Kidney epithelial cell (primary cell): ENCODE measurements around the gene DES. TPM values are rescaled to one million over a fixed set of nuclear protein-coding genes. Genes with fewer than 3 reads are reported as not detected.

Source experiments
- DNase-seq: peaks from one replicate; pipeline ENCODE4 v3.0.0-alpha.2; 2010; ENCODE audit warnings: low read depth
- H3K27me3 ChIP-seq: 2 replicates; pipeline ENCODE4 v1.6.0; 2011; ENCODE audit warnings: low read length; ENCODE audit not compliant: control insufficient read depth, insufficient read depth
- H3K36me3 ChIP-seq: 2 replicates; pipeline ENCODE4 v1.5.1; 2011; ENCODE audit warnings: low read length; ENCODE audit not compliant: control insufficient read depth, insufficient read depth
- H3K4me3 ChIP-seq: 2 replicates; pipeline ENCODE4 v1.5.1; 2011; ENCODE audit warnings: low read depth, mild to moderate bottlenecking, control low read depth, low read length
- total RNA-seq: library from RNA; depleted of rRNA; stranded (reverse); fragments of >200 nt; gene quantifications from 2 replicates; pipeline ENCODE4 v1.2.3, GENCODE V29; 2015
- TF ChIP-seq, protein P1 (sequence below): IDR thresholded peaks from 2 replicates; pipeline ENCODE4 v1.5.1; 2011; ENCODE audit warnings: mild to moderate bottlenecking, moderate library complexity, low read length, control low read depth, inconsistent platforms; ENCODE audit not compliant: insufficient read depth, poor library complexity, severe bottlenecking

The DES gene
- total RNA-seq, 1 donor from 2014 or later, result 0.79 TPM

DNA sequence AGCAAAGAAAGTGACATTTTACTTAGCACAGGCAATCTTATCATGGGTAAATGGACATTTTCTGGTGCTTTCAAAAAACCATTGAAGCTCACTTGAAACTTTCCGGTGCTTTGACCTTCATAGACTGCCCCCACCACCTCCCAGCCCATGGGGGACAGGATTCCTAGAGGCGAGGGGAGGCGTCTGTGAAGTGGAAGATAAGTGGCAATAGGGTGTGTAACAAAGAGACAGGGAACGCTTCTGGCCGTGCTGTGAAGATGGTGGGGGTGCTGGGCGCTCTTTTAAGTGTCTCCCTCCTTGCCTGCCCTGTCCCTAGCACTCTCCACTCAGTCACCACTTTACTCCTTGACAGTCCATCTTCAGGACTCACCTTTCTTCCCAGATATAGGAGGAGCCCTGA is 57.1 kb downstream of the DES start:
- TF ChIP-seq, protein P1, sequence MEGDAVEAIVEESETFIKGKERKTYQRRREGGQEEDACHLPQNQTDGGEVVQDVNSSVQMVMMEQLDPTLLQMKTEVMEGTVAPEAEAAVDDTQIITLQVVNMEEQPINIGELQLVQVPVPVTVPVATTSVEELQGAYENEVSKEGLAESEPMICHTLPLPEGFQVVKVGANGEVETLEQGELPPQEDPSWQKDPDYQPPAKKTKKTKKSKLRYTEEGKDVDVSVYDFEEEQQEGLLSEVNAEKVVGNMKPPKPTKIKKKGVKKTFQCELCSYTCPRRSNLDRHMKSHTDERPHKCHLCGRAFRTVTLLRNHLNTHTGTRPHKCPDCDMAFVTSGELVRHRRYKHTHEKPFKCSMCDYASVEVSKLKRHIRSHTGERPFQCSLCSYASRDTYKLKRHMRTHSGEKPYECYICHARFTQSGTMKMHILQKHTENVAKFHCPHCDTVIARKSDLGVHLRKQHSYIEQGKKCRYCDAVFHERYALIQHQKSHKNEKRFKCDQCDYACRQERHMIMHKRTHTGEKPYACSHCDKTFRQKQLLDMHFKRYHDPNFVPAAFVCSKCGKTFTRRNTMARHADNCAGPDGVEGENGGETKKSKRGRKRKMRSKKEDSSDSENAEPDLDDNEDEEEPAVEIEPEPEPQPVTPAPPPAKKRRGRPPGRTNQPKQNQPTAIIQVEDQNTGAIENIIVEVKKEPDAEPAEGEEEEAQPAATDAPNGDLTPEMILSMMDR, result no peak
- H3K4me3 ChIP-seq, result no peak overlapping the region
- H3K36me3 ChIP-seq, result peaks cover 1% of the 10 kb centered on the region
- peaks cover 2% of the 10 kb centered on the region for H3K27me3 ChIP-seq
- DNase-seq, result no peak

DNA sequence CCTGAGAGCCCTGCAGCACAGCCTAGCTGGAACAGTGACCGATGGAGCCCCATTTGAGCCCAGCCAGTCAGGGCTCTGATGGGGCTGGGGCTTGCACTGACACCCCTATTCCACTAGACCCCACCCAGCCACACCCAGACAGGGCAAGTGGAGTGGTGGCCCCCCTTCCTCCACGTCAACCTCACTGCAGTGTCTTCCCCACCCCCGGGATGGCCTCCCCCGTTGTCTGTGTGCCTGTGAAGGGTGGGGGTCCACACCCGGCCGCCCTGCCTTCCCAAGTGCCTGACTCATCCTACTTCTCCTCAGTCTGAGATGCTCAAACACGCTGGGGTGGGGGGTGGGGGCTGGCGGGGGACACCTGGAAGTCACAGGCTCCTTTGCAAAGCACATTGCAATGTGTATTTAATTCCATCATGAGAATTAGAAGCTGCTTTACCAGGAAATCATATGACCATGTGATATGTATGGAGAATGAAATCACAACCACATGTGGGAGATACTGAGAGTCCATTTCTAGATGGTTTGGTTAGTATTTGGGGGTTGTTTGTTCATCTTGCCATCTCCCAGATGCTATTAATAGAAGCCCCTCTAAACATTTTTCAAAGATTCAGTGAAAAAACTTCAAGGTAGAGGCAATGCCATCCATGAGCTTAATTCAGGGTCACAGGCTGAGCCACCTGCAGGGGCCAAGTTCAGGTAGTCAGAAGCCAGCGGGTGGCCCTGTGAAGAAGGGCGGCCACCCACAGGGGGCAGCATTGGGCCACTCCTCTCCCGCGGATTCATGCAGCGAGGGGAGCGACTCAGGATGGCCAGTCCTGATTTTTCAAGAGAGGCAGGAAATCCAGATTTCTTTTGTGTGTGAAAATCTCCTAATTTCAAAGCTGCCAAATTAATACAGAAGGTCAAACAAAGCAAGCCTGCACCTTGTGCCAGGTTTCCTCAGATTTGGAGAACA is 57.8 kb downstream of the DES start:
- Histone ChIP-seq H3K27me3 (peaks cover 2% of the 10 kb centered on the region), H3K4me3 (no peak overlapping the region), H3K36me3 (peaks cover 1% of the 10 kb centered on the region)
- TF ChIP-seq, protein P1, result peak; percentile 96
- DNase-seq, result no peak

Other genes starting within 250 kb of the DES start
- gene SLC23A3, start 248.3 kb upstream of the DES start, total RNA-seq, result 0.84 and 1.2 TPM in 2 replicates
- gene CNPPD1, start 241.5 kb upstream of the DES start, total RNA-seq, result 54.2 and 55.3 TPM in 2 replicates
- 95.2 and 111 TPM in 2 replicates for gene RETREG2, start 240.1 kb upstream of the DES start, total RNA-seq
- 44.3 and 48.2 TPM in 2 replicates for gene ZFAND2B, start 211.6 kb upstream of the DES start, total RNA-seq
- gene ABCB6, start 199.4 kb upstream of the DES start, total RNA-seq, result 5.8 and 7.3 TPM in 2 replicates
- gene ATG9A, start 188.7 kb upstream of the DES start, total RNA-seq, result 46.1 and 58.0 TPM in 2 replicates
- 43.5 and 52.3 TPM in 2 replicates for gene ANKZF1, start 188.6 kb upstream of the DES start, total RNA-seq
- 11.6 and 19.8 TPM in 2 replicates for gene GLB1L, start 172.9 kb upstream of the DES start, total RNA-seq
- gene STK16, start 172.9 kb upstream of the DES start, total RNA-seq, result 17.7 and 30.0 TPM in 2 replicates
- not detected in 2 replicates for gene TUBA4B, start 165.1 kb upstream of the DES start, total RNA-seq
- gene TUBA4A, start 164.5 kb upstream of the DES start, total RNA-seq, result 78.7 and 116 TPM in 2 replicates
- 60.9 and 62.6 TPM in 2 replicates for gene DNAJB2, start 139.0 kb upstream of the DES start, total RNA-seq
- gene PTPRN, start 109.0 kb upstream of the DES start, total RNA-seq, result 2.5 and 3.8 TPM in 2 replicates
- gene RESP18, start 85.6 kb upstream of the DES start, total RNA-seq, result not detected in 2 replicates
- gene DNPEP, start 30.5 kb upstream of the DES start, total RNA-seq, result 50.2 and 62.7 TPM in 2 replicates
- gene SPEG, start 16.5 kb downstream of the DES start, total RNA-seq, result 6.5 and 9.9 TPM in 2 replicates
- gene GMPPA, start 80.5 kb downstream of the DES start, total RNA-seq, result 34.1 and 45.0 TPM in 2 replicates
- gene ASIC4, start 96.1 kb downstream of the DES start, total RNA-seq, result not detected in 2 replicates
- gene CHPF, start 125.4 kb downstream of the DES start, total RNA-seq, result 285 and 333 TPM in 2 replicates
- gene TMEM198, start 125.7 kb downstream of the DES start, total RNA-seq, result 7.1 and 7.6 TPM in 2 replicates
- 39.8 and 41.0 TPM in 2 replicates for gene OBSL1, start 153.2 kb downstream of the DES start, total RNA-seq
- not detected in 2 replicates for gene INHA, start 153.9 kb downstream of the DES start, total RNA-seq
- 22.2 and 33.8 TPM in 2 replicates for gene STK11IP, start 179.5 kb downstream of the DES start, total RNA-seq
- gene SLC4A3, start 209.3 kb downstream of the DES start, total RNA-seq, result 11.6 TPM in 2 replicates